PFSK-1 (cell line): ENCODE measurements around the gene CAB39.

ENCODE experiments used
- FOXP2 ChIP-seq: optimal IDR thresholded peaks from 2 replicates; pipeline ENCODE3; 2011; ENCODE audit warnings: borderline replicate concordance, control low read depth, inconsistent platforms; ENCODE audit not compliant: insufficient read depth; ENCODE audit errors: extremely low read length, extremely low read depth
- POLR2AphosphoS5 ChIP-seq: IDR thresholded peaks from 2 replicates; pipeline ENCODE4 v1.6.1; 2012; ENCODE audit warnings: low read depth, mild to moderate bottlenecking, control low read depth, low read length, moderate library complexity
- REST ChIP-seq, 2 experiments: IDR thresholded peaks; 2 replicates each; pipeline versions ENCODE4 v1.6.1 to v1.8.0; 2011 to 2012; ENCODE audit warnings: low read depth in 2 of 2, low read length in 2 of 2, control low read depth in 1 of 2, inconsistent platforms in 1 of 2, mild to moderate bottlenecking in 1 of 2, moderate library complexity in 1 of 2; ENCODE audit not compliant: insufficient read depth in 1 of 2
- SIN3A ChIP-seq: IDR thresholded peaks from 2 replicates; pipeline ENCODE4 v1.6.1; 2012; ENCODE audit warnings: mild to moderate bottlenecking, low read length, moderate library complexity, borderline replicate concordance; ENCODE audit not compliant: insufficient read depth
- TAF1 ChIP-seq: IDR thresholded peaks from 2 replicates; pipeline ENCODE4 v1.6.1; 2012; ENCODE audit warnings: low read length, control low read depth, borderline replicate concordance; ENCODE audit not compliant: insufficient read depth

Gene CAB39

GRCh38 chr2:230785346-230785745 lies 72.7 kb downstream of the CAB39 start:
- TF ChIP-seq REST (IDR thresholded peaks at IDR 0.05; ENCODE audit: insufficient read depth in 1 of 2, low read depth in 2 of 2, low read length in 2 of 2) (no peak), POLR2AphosphoS5 (no peak), SIN3A (no peak)

- TF ChIP-seq SIN3A = no peak
- no peak for TF ChIP-seq POLR2AphosphoS5
- TF ChIP-seq TAF1 = no peak
- no peak for TF ChIP-seq FOXP2
- no peak for TF ChIP-seq REST (IDR thresholded peaks at IDR 0.05; ENCODE audit: insufficient read depth in 1 of 2, low read depth in 2 of 2, low read length in 2 of 2)
These were observed 74.5 kb downstream of the CAB39 start for GRCh38 chr2:230787101-230787500.

- TF ChIP-seq POLR2AphosphoS5 (no peak), SIN3A (no peak), REST (IDR thresholded peaks at IDR 0.05; ENCODE audit: insufficient read depth in 1 of 2, low read depth in 2 of 2, low read length in 2 of 2) (no peak), TAF1 (no peak), FOXP2 (no peak)
These were observed 76.0 kb downstream of the CAB39 start for GRCh38 chr2:230788554-230789175.

- no peak for TF ChIP-seq SIN3A
- no peak for TF ChIP-seq REST (IDR thresholded peaks at IDR 0.05; ENCODE audit: insufficient read depth in 1 of 2, low read depth in 2 of 2, low read length in 2 of 2)
- no peak for TF ChIP-seq FOXP2
- no peak for TF ChIP-seq TAF1
These were observed 78.3 kb downstream of the CAB39 start for GRCh38 chr2:230790981-230791380.

GRCh38 chr2:230793572-230794359 lies 81.1 kb downstream of the CAB39 start:
- no peak for TF ChIP-seq POLR2AphosphoS5
- no peak for TF ChIP-seq SIN3A
- TF ChIP-seq REST (IDR thresholded peaks at IDR 0.05; ENCODE audit: insufficient read depth in 1 of 2, low read depth in 2 of 2, low read length in 2 of 2) = no peak
- no peak for TF ChIP-seq FOXP2
- no peak for TF ChIP-seq TAF1
